Cerebellar nuclear complex (tissue), 1 donor: ENCODE measurements around the gene PSAPL1.

ENCODE experiments used
- DNase-seq, 2 experiments: peaks; one replicate each; lab custom pipeline; 2025; lab: John Stamatoyannopoulos, UW

PSAPL1 gene

GRCh38 chr4:7396186-7396910 is 38.4 kb downstream of the PSAPL1 start:
- no peak for DNase-seq

- no peak for DNase-seq
These were observed 39.1 kb downstream of the PSAPL1 start for GRCh38 chr4:7395645-7396044.

GRCh38 chr4:7394681-7395451 is 39.9 kb downstream of the PSAPL1 start:
- no peak for DNase-seq

- DNase-seq = no peak
These were observed 40.8 kb downstream of the PSAPL1 start for GRCh38 chr4:7393601-7394575.

GRCh38 chr4:7392438-7393421 is 42.0 kb downstream of the PSAPL1 start:
- DNase-seq = no peak

GRCh38 chr4:7391637-7392437 is 42.9 kb downstream of the PSAPL1 start:
- no peak for DNase-seq

GRCh38 chr4:7390906-7391636 is 43.7 kb downstream of the PSAPL1 start:
- DNase-seq = no peak

- DNase-seq = no peak
These were observed 44.4 kb downstream of the PSAPL1 start for GRCh38 chr4:7390336-7390735.

GRCh38 chr4:7389719-7390118 is 45.0 kb downstream of the PSAPL1 start:
- no peak for DNase-seq

- no peak for DNase-seq
These were observed 45.5 kb downstream of the PSAPL1 start for GRCh38 chr4:7389101-7389701.

- no peak for DNase-seq
These were observed 46.1 kb downstream of the PSAPL1 start for GRCh38 chr4:7388627-7389026.

- no peak for DNase-seq
These were observed 46.8 kb downstream of the PSAPL1 start for GRCh38 chr4:7387925-7388324.

GRCh38 chr4:7384929-7385890 is 49.5 kb downstream of the PSAPL1 start:
- no peak for DNase-seq

GRCh38 chr4:7384003-7384928 is 50.5 kb downstream of the PSAPL1 start:
- DNase-seq = no peak

GRCh38 chr4:7383266-7383665 is 51.5 kb downstream of the PSAPL1 start:
- DNase-seq = no peak

- no peak for DNase-seq
These were observed 52.1 kb downstream of the PSAPL1 start for GRCh38 chr4:7382634-7383014.
